ENCODE measurements around the gene IL11. TPM values are rescaled to one million over a fixed set of nuclear protein-coding genes. Genes with fewer than 3 reads are reported as not detected.

IL11 gene
- total and polyA plus RNA-seq, 2 of the 8 experiments (the other 6 are each of a cell fraction or from before 2014, with no cell fraction given) = 1.7 to 2.8 TPM

GRCh38 chr19:55405638-55406037 lies 35.4 kb upstream of the IL11 start:
- no peak overlapping the region for H3K14ac ChIP-seq (ENCODE audit: insufficient read length)
- no peak overlapping the region for H3K56ac ChIP-seq (replicated peaks; ENCODE audit: insufficient read length, low read depth, low read length)
- no peak overlapping the region for H4K5ac ChIP-seq (ENCODE audit: insufficient read length, low read depth, low read length)
- H2BK120ac ChIP-seq (replicated peaks; ENCODE audit: low read depth, low read length) = no peak overlapping the region
- no peak overlapping the region for H2AK5ac ChIP-seq (ENCODE audit: low read depth, low read length)
- TF ChIP-seq EP300 (IDR thresholded peaks at IDR 0.05; ENCODE audit: borderline replicate concordance in 1 of 2, low read depth in 2 of 2, low read length in 2 of 2) (no peak), RBBP5 (IDR thresholded peaks at IDR 0.05; ENCODE audit: borderline replicate concordance, low read depth, low read length) (no peak)
- H3K4ac ChIP-seq (replicated peaks; ENCODE audit: insufficient read length, low read depth, low read length) = no peak overlapping the region
- H3K27ac ChIP-seq (ENCODE audit: low read depth, low read length) = no peak overlapping the region
- H3K23ac ChIP-seq (ENCODE audit: insufficient read length) = no peak overlapping the region
- peaks cover 0 to 20% (median 13%) of the 10 kb centered on the region in 4 experiments; a peak in 6 of 7 replicates for H3K4me1 ChIP-seq (replicated peaks in 1 of 4; ENCODE audit: control insufficient read depth in 3 of 4, insufficient read depth in 4 of 4, low read length in 3 of 4)
- H3K79me2 ChIP-seq (ENCODE audit: control insufficient read depth in 1 of 2, insufficient read depth in 2 of 2, low read length in 2 of 2) = peaks cover 12 to 33% of the 10 kb centered on the region in 2 experiments
- no peak overlapping the region for H4K8ac ChIP-seq (ENCODE audit: extremely low read depth, insufficient read depth, low read length)
- FAIRE-seq = no peak
- WGBS, 2 experiments (ENCODE audit: extremely low coverage in 1 of 2, insufficient coverage in 1 of 2, insufficient read length in 1 of 2, insufficient replicate concordance in 2 of 2, low coverage in 1 of 2, low lambda C conversion rate in 2 of 2, missing lambda C conversion rate in 1 of 2) = 92% methylated on average over 5 of the region's 5 CpGs; no CpG with 5 or more reads in 1 of the 2 experiments
- H3K23me2 ChIP-seq (ENCODE audit: low read depth, low read length) = peaks cover 13% of the 10 kb centered on the region
- peak overlapping the region in 1 of 4 experiments; percentile 18; a peak in 3 of 7 replicates for H3K9ac ChIP-seq (replicated peaks in 1 of 4; ENCODE audit: extremely low read depth in 1 of 4, low read depth in 3 of 4, low read length in 3 of 4)
- H3K79me1 ChIP-seq (ENCODE audit: low read depth, low read length) = peaks cover 15% of the 10 kb centered on the region
- no peak overlapping the region for H2AFZ ChIP-seq (ENCODE audit: low read length)
- peaks cover 25 to 58% (median 48%) of the 10 kb centered on the region in 4 experiments for H3K36me3 ChIP-seq (ENCODE audit: control insufficient read depth in 2 of 4, insufficient read depth in 4 of 4, low read length in 3 of 4)
- 0 out of 2 replicates have a peak overlapping the region, but pooled peaks have one; percentile 44 for H2BK5ac ChIP-seq (ENCODE audit: low read depth, low read length)
- H3K27me3 ChIP-seq (replicated peaks in 1 of 4; ENCODE audit: control insufficient read depth in 3 of 4, extremely low read depth in 1 of 4, insufficient read depth in 3 of 4, low read length in 3 of 4) = peaks cover 0 to 3% (median under 1%) of the 10 kb centered on the region in 4 experiments; a peak in 2 of 7 replicates
- no peak overlapping the region for H3K18ac ChIP-seq (ENCODE audit: extremely low read depth, low read length)
- H4K20me1 ChIP-seq (replicated peaks in 1 of 2; ENCODE audit: control insufficient read depth in 1 of 2, insufficient read depth in 2 of 2, low read length in 2 of 2) = peaks cover 37 to 40% of the 10 kb centered on the region in 2 experiments
- peak overlapping the region; percentile 88 to 99 for H3K4me2 ChIP-seq (ENCODE audit: insufficient read depth in 1 of 2, low read depth in 2 of 2, low read length in 2 of 2)
- ChIA-PET CTCF (ENCODE audit: partially characterized antibody) (interaction anchor here (0.6 to 2.2 kb wide), 5 partner anchors 12 to 114 kb away, joined by 3 to 8 read pairs (median 3); partner anchors contain the start of gene TMEM238), POLR2A (ENCODE audit: partially characterized antibody) (interaction anchor here (0.6 to 34.6 kb wide), 23 partner anchors 7 to 265 kb away, joined by 3 to 874 read pairs (median 5); partner anchors contain the start of genes COX6B2, RPL28, TMEM190 and TMEM238)
- H2BK15ac ChIP-seq (ENCODE audit: low read length) = no peak overlapping the region
- no peak overlapping the region for H2BK20ac ChIP-seq (ENCODE audit: low read length)
- no peak overlapping the region for H4K91ac ChIP-seq (replicated peaks; ENCODE audit: insufficient read length, low read length)
- DNase-seq (ENCODE audit: low read depth in 1 of 2, low spot score in 2 of 2) = no peak
- H3K4me3 ChIP-seq (ENCODE audit: extremely low read depth in 1 of 4, insufficient read depth in 2 of 4, low read depth in 3 of 4, low read length in 4 of 4) = peak overlapping the region; percentile 27 to 98 (median 72); a peak in 5 of 8 replicates
- no peaks in the 10 kb centered on the region; a peak in 1 of 4 replicates for H3K9me3 ChIP-seq (ENCODE audit: insufficient read depth in 2 of 2, low read depth in 1 of 2, low read length in 1 of 2)
- H2BK12ac ChIP-seq (ENCODE audit: low read depth, low read length) = no peak overlapping the region
